KMS-11 (cell line): ENCODE data around the gene GPR153.

Source experiments
- H2AFZ ChIP-seq: fragments of 200-600 bp; sonication (generic); 2 replicates; pipeline ENCODE4 v1.6.1; 2016; ENCODE audit warnings: antibody characterized with exemption, mixed run types, low read depth
- H3K27ac ChIP-seq: fragments of 200-600 bp; sonication (generic); 2 replicates; pipeline ENCODE4 v1.6.1; 2016; ENCODE audit warnings: mild to moderate bottlenecking, mixed run types
- H3K27me3 ChIP-seq: fragments of 200-600 bp; sonication (generic); 2 replicates; pipeline ENCODE4 v1.6.1; 2017; ENCODE audit warnings: mild to moderate bottlenecking, low read depth, mixed run types, moderate library complexity; ENCODE audit not compliant: insufficient read depth
- H3K36me3 ChIP-seq: fragments of 200-600 bp; sonication (generic); 2 replicates; pipeline ENCODE4 v1.6.1; 2017; ENCODE audit warnings: mild to moderate bottlenecking, mixed run types; ENCODE audit not compliant: insufficient read depth
- H3K4me1 ChIP-seq: fragments of 200-600 bp; sonication (generic); 2 replicates; pipeline ENCODE4 v1.6.1; 2016; ENCODE audit warnings: mild to moderate bottlenecking, low read depth, mixed run types; ENCODE audit not compliant: poor library complexity, severe bottlenecking
- H3K4me2 ChIP-seq: fragments of 200-600 bp; sonication (generic); 2 replicates; pipeline ENCODE4 v1.7.0; 2016; ENCODE audit warnings: mild to moderate bottlenecking, mixed run types
- H3K4me3 ChIP-seq: fragments of 200-600 bp; sonication (generic); IDR thresholded peaks from 2 replicates; pipeline ENCODE4 v1.6.1; 2017; ENCODE audit warnings: low read depth, low read length, mixed read lengths; ENCODE audit not compliant: insufficient read depth
- H3K79me2 ChIP-seq: fragments of 200-600 bp; sonication (generic); 2 replicates; pipeline ENCODE4 v1.6.1; 2016; ENCODE audit warnings: low read depth, mixed run types; ENCODE audit not compliant: insufficient read depth
- H3K9ac ChIP-seq: fragments of 200-600 bp; sonication (generic); 2 replicates; pipeline ENCODE4 v1.6.1; 2016; ENCODE audit warnings: mild to moderate bottlenecking, mixed run types
- H4K20me1 ChIP-seq: fragments of 200-600 bp; sonication (generic); 2 replicates; pipeline ENCODE4 v1.6.1; 2016; ENCODE audit warnings: mild to moderate bottlenecking, mixed run types; ENCODE audit not compliant: insufficient read depth
- TF ChIP-seq, protein P1 (sequence below): fragments of 200-600 bp; sonication (generic); conservative IDR thresholded peaks from 2 replicates; pipeline ENCODE4 v1.6.1; 2017; ENCODE audit warnings: low read depth, mild to moderate bottlenecking, antibody characterized with exemption, low read length, moderate library complexity, mixed read lengths

Gene GPR153

DNA sequence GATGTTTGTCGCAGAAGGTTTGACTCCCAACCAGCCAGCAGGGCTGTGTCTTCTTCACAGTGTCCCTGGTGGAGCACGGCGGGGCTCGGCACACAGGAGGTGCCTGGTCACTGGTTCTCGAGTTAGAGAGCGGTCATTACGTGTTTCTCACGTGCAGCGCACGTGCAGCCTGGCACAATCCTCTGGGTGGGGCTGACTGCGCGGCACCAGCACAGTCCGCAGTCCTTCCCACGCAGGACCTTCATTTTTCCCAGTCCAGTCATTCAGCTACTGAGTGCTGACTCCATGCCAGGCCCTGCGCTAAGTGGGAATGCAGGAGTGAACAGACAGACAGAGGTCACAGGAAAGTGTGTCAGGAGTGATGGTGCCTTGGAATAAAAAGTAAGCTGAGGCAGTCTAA is 46.2 kb upstream of the GPR153 start:
- Histone ChIP-seq H3K27ac (no peak overlapping the region), H2AFZ (no peak overlapping the region), H3K4me2 (no peak overlapping the region), H3K4me3 (no peak overlapping the region), H3K36me3 (no peaks in the 10 kb centered on the region), H3K79me2 (no peaks in the 10 kb centered on the region), H3K9ac (no peak overlapping the region), H3K27me3 (no peaks in the 10 kb centered on the region), H3K4me1 (no peaks in the 10 kb centered on the region), H4K20me1 (no peaks in the 10 kb centered on the region)
- TF ChIP-seq, protein P1, sequence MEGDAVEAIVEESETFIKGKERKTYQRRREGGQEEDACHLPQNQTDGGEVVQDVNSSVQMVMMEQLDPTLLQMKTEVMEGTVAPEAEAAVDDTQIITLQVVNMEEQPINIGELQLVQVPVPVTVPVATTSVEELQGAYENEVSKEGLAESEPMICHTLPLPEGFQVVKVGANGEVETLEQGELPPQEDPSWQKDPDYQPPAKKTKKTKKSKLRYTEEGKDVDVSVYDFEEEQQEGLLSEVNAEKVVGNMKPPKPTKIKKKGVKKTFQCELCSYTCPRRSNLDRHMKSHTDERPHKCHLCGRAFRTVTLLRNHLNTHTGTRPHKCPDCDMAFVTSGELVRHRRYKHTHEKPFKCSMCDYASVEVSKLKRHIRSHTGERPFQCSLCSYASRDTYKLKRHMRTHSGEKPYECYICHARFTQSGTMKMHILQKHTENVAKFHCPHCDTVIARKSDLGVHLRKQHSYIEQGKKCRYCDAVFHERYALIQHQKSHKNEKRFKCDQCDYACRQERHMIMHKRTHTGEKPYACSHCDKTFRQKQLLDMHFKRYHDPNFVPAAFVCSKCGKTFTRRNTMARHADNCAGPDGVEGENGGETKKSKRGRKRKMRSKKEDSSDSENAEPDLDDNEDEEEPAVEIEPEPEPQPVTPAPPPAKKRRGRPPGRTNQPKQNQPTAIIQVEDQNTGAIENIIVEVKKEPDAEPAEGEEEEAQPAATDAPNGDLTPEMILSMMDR = no peak

DNA sequence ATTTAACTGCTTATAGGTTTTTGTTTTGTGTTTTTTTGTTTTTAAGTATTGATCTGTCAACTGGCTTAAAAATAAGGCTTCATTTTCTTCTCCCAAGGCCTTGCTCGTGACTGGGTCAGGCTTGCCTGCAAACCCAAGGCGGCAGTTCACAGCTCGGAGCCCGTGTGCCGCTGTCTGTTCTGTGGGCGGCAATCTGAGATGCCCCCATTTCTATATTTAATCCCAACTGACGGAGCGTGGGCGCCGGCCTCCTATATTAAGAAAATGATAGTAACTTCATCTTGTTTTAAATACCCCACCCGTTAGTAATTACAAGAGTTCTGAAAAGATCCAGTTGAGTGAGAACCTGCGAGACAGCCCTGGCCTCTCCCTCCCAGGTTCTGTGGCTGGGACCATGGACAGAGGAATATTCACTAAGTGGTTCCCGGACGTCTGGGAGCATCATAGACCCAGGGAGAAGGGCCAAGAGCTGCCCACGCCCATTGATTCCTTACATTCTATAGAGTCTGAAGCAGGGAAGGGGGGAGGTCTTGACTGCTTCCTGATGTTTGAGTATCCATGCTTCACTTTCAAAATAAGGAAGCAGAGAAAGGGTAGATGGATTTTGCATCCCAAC is 42.6 kb upstream of the GPR153 start:
- H2AFZ ChIP-seq = no peak overlapping the region
- H3K4me2 ChIP-seq = no peak overlapping the region
- no peaks in the 10 kb centered on the region for H3K4me1 ChIP-seq
- no peaks in the 10 kb centered on the region for H3K36me3 ChIP-seq
- H3K9ac ChIP-seq = no peak overlapping the region
- no peak overlapping the region for H3K4me3 ChIP-seq
- no peaks in the 10 kb centered on the region for H4K20me1 ChIP-seq
- no peaks in the 10 kb centered on the region for H3K79me2 ChIP-seq
- no peaks in the 10 kb centered on the region for H3K27me3 ChIP-seq
- TF ChIP-seq, protein P1 = no peak
- no peak overlapping the region for H3K27ac ChIP-seq

DNA sequence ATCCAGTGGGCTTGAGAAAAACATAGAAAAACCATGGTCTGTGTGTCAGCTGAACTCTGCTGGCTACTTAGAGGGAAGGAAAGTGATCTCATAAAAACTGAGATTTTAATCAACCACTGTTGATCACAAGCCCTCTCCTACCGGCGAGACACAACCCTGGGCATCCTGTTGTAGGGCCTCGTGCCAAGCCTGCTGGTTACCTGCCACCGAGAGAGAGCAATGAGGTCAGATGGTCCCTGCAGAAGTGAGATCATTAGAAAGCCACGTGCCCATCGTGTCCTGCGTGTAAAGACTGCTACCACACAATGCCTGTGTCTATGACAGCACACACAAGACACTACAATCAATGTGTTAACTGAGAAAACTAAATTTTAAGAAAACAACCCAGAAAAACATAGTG is 41.7 kb upstream of the GPR153 start:
- H3K4me2 ChIP-seq = no peak overlapping the region
- H3K27ac ChIP-seq = no peak overlapping the region
- no peaks in the 10 kb centered on the region for H3K79me2 ChIP-seq
- no peaks in the 10 kb centered on the region for H3K27me3 ChIP-seq
- H3K9ac ChIP-seq = no peak overlapping the region
- H3K36me3 ChIP-seq = no peaks in the 10 kb centered on the region
- TF ChIP-seq, protein P1 = no peak
- H3K4me3 ChIP-seq = no peak overlapping the region
- no peaks in the 10 kb centered on the region for H3K4me1 ChIP-seq
- no peak overlapping the region for H2AFZ ChIP-seq
- no peaks in the 10 kb centered on the region for H4K20me1 ChIP-seq

DNA sequence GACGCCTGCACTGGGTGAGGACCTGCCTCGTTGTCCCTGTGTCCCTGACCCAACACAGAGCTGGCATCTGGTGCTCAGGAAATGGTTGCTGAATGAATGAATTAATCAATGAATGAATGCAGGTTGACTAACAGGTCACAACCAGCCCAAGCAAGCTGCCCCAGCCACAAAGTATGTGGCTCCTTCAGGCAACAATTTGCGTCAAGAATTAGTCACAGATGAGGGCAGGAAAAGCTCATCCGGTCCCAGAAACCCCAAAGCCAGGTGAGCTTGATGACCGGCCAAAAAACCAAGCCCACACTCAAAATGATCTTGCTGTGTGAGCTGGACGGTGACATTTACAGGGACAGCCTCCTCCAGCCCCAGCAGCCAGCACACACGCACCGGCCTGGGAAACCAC is 40.6 kb upstream of the GPR153 start:
- Histone ChIP-seq H3K4me2 (no peak overlapping the region), H4K20me1 (no peaks in the 10 kb centered on the region), H3K27me3 (no peaks in the 10 kb centered on the region), H3K79me2 (no peaks in the 10 kb centered on the region), H3K4me3 (no peak overlapping the region), H3K36me3 (no peaks in the 10 kb centered on the region), H3K27ac (no peak overlapping the region), H2AFZ (no peak overlapping the region), H3K4me1 (no peaks in the 10 kb centered on the region), H3K9ac (no peak overlapping the region)
- TF ChIP-seq, protein P1 = no peak
